Adrenal gland (tissue), 5 donors: ENCODE data around the gene SPCS3.

ENCODE experiments used
- CTCF ChIP-seq, 6 experiments: fragments of 450-650 bp in 4 of 6; fragments of 200-600 bp in 2 of 6; sonication (generic) in 1 of 6; IDR thresholded peaks; 1 replicate in 5 of 6; 2 replicates in 1 of 6; pipeline versions ENCODE4 v1.5.1 to v1.8.0; 2016 to 2021; ENCODE audit warnings: antibody characterized with exemption in 6 of 6, mild to moderate bottlenecking in 2 of 6, moderate library complexity in 1 of 6
- POLR2A ChIP-seq, 2 donors: fragments of 450-650 bp; IDR thresholded peaks; one replicate each; pipeline ENCODE4 v1.6.1; 2017; ENCODE audit warnings: antibody characterized with exemption in 2 of 2, mild to moderate bottlenecking in 2 of 2, moderate library complexity in 1 of 2
- donor health status: DM: no; HTN: no; CAD: no.

- no peak for TF ChIP-seq CTCF (IDR thresholded peaks at IDR 0.05)
- TF ChIP-seq POLR2A (IDR thresholded peaks at IDR 0.05), result no peak
Measured at GRCh38 chr4:176274441-176274840, 45.3 kb upstream of the SPCS3 start.
